Activated CD8-positive, alpha-beta memory T cell treated with anti-CD3 and anti-CD28 coated beads for 24 hours (primary cell): Measurements from ENCODE around the gene SLC1A4.
"Not testable (repeated sequence)": the region's sequence is repeated elsewhere in the genome, so short reads cannot be mapped to it uniquely, and the experiment has no call there.

Experiments used
- DNase-seq: peaks from one replicate; pipeline ENCODE4 v3.0.0-alpha.2; 2020

SLC1A4 gene

GRCh38 chr2:65027616-65028244 is 38.5 kb downstream of the SLC1A4 start:
- DNase-seq: no peak

GRCh38 chr2:65030476-65031332 is 41.5 kb downstream of the SLC1A4 start:
- no peak for DNase-seq

GRCh38 chr2:65031341-65032018 is 42.3 kb downstream of the SLC1A4 start:
- no peak for DNase-seq

DNA sequence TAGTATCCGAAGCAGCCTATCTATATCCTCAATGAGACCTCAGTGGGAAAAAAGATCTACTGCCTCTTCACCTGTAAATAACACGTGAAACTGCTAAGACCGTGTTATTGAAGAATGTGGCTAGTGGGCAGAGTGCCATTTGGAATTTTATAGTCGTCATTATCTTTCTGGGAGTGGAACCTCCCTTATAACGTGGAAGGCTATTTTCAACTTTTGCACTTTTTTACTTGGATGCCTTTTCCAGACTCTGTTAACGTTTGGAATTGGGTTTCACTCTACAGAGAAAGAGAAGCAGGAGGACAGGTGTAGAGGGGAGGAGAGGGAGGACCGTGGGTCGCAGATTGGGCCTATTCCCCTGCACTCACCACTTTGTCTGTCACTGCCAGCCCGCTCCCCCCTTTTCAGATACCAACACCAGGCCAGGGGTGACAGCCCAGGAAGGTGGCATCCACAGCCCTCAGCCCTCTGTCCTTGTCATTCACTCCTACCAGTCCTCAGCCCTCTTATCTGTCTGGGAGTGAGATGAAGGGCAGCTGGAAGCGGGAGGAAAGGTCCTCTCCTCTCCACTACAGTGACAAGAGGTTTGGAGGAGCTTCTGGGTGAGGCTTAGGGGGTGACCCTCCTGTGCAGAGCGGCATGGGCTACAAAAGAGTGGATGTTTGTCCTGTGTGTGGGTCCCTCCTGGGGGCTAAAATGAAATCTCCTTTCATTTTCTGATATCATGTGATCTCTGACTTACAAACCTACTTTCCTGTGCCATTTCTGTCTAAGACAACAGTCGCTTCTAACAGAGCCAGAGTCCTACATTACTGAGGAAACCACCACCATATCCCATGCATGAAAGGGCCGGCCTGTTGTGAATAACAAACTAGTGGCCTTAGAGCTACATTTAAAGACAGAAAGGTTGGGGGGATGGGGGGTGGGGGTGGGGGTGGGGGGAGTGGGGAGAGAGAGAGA is 43.1 kb downstream of the SLC1A4 start:
- no peak for DNase-seq

GRCh38 chr2:65033178-65033577 is 44.0 kb downstream of the SLC1A4 start:
- no peak for DNase-seq

DNA sequence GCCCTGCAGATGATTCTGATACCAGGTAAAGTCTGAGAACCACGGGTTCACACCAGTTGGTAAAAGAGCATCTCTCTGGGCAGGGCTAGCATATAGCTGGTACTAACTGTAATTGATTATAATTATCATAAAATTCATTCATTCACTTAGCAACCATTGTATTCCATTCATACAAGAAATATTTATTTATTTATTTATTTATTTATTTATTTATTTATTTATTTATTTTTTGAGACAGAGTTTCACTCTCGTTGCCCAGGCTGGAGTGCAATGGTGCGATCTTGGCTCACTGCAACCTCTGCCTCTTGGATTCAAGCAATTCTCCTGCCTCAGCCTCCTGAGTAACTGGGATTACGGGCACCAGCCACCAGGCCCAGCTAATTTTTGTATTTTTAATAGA is 44.5 kb downstream of the SLC1A4 start:
- DNase-seq: not testable (repeated sequence)

DNA sequence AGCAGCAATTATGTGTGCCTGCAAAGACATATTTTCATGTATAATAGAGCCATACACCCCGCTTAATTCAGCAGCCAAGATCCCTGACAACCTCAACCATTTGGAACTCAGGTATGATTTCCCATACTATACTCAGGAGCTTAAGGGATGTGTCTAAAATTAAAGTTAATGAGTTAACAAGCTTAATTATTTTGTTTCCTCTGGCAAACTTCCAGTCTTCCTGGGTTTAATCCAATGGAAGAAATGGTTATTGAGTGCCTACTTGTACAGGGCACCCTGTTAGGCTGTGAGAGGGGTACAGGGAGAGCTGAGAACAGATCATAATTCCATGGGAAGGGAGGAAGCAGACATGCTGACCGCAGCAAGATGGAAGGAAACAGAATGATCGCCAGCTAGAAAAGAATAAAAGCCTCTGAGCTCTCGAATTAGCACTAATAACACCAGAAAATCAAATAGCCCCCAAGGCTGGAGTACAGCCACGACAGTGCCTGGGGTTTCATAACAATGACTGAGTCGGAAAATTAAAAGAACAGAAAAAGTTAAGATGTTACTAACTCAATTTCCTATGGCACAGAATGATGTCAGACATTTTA is 46.2 kb downstream of the SLC1A4 start:
- no peak for DNase-seq

DNA sequence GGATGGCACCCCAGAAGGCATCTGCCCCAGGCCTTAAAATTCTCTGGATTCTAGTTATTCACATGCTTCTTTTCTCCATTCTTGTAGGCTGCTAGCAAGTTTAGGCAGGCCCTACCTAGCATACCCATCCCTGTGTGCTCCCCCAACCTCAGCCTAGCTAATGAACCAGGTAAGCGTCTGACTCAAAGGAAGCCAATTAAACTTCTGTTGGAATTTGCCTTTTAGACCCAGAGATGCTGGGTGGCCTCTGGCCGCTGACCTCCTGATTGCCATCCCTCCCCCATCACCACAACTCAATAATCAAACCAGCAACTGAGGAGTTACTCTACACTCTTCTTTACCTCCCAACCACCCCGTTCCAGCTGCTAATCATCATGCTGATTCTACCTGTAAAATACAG is 48.0 kb downstream of the SLC1A4 start:
- DNase-seq: no peak

DNA sequence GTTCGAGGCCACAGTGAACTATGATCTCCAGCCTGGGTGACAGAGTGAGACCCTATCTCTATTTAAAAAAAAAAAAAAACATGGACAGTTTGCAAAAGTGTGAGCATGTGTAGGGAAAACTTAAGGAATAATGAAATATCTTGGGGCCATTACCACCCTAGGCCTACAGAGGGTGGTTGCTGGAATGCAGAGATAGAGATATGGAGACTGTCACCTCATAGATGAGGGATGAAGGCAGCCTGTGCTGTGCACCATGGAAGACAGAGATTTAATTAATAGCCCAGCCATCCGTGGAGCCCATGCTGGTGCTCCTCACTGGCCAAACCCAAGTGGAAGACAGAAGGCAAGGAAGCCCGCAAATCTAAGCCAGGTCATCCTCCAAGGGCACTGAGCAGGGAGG is 50.4 kb downstream of the SLC1A4 start:
- no peak for DNase-seq

DNA sequence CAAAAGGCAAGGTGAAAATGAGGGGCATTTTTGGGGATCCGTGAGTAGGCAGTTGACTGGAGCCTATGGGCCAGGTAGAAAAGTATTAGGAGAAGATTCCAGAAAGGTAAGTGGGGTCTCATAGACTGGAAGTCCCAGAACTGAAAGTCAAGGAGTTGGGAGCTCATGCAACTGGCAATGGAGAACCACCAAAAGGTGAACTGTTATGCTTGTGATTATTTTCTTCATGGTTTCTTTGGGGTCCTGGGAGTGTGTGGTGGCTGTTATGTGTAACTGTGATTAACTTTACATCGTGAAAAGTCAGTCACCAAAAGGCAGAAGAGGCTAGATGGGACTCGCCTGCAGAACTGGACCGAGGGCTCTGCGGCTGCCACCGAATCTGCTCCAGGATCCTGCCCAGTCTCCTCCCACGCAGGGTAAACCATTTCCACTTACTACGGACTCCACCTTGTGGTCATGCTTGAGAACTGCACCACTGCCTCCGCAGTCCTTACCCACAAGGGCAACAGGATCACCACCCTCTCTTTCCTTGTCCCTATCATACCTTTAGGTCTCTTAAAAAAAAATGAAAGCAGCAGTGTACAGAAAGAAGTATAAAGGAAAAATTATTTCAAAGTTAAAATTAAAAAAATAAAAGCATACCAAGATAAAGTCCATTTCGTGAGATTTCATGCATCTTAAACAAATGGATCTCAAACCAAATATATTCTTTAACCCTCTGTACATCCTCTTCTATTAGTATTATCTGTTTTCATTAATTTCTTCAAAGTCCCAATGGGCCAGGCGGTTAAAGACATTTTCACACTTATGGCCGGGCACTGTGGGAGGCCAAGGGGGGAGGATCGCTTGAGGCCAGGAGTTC is 51.4 kb downstream of the SLC1A4 start:
- peak; percentile 84 for DNase-seq

GRCh38 chr2:65043001-65043400 is 53.8 kb downstream of the SLC1A4 start:
- DNase-seq: no peak

- DNase-seq: no peak
These were observed 55.0 kb downstream of the SLC1A4 start for GRCh38 chr2:65044097-65044735.

DNA sequence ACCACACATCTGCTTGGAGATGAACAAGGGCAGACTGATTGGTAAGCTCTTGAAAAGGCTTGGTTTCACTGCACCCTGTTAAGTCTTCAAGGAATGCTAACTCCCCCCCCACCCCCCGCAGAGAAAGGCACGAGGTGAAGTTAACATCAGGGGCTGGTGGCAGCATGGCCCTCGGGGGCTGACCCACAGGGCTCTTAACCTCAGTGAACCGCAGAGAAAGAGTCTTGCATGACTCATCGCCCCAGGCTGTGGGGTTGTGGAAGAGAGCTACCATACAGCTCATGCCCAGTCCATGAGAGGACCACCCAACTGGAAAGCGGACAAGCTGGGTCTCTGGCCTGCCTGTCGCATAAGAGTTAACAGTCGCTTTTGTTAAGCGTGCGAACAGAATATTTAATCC is 56.5 kb downstream of the SLC1A4 start:
- no peak for DNase-seq

- DNase-seq: no peak
These were observed 57.6 kb downstream of the SLC1A4 start for GRCh38 chr2:65046633-65047407.

- no peak for DNase-seq
These were observed 59.9 kb downstream of the SLC1A4 start for GRCh38 chr2:65049010-65049639.

DNA sequence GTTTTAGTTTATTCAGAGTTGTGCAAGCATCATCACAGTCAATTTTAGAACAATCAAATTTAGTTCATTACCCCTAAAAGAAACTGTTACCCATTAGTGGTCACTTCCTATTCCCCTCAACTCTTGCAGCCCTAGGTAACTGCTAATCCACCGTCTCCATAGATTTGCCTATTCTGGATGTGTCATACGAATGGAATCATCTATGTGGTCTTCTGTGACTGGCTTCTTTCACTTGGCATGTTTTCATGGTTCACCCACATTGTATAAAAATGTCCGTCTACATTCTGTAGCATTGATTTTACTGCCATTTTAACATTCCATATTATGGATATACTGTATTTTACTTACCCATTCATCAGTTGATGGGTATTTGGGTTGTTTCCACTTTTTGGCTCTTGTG is 61.7 kb downstream of the SLC1A4 start:
- no peak for DNase-seq

DNA sequence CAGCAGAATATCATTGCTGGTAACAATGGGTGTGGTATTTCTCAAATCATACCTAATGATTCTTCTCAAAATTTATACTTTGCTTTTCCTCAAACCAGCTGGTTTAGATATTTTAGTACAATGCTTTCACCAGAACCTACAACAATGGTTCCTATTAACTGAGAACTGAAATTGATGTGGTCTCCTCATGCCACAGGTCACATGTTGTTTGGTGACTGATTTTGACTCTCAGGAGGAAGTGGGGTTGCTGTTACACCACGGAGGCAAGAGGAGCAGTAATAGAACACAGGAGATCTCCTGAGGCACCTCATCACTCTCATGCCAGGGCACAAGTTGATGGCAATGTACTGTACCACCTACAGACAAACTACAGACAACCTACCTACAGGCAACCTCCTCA is 64.0 kb downstream of the SLC1A4 start:
- DNase-seq: no peak

GRCh38 chr2:65054749-65055421 is 65.7 kb downstream of the SLC1A4 start:
- DNase-seq: no peak
